ENCODE measurements around the gene SSBP3. TPM values are rescaled to one million over a fixed set of nuclear protein-coding genes. Genes with fewer than 3 reads are reported as not detected.

SSBP3 gene
- total RNA-seq, 1 donor = 11.7 TPM

DNA sequence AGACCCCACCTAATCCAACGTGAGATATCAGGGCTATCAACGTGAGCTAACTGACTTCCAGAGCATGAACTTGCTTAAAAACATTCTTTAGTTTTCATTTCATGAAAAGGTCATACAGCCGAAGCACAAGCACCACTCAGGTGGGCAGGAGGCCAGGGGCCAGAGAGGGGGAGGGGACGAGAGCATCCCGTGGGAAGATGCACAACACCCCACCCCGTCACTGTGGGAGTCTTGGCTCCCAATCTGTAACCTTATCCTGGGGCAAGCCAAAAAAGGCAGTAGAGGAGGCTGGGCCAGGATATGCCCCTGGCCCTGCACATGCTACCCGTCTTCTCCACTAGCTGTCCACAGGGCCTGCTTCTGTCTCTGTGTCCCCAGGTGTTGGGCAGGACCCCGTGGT, 31.4 kb downstream of the SSBP3 start:
- H3K4me3 ChIP-seq (ENCODE audit: low read depth, low read length) = no peak overlapping the region
- TF ChIP-seq CTCF (IDR thresholded peaks at IDR 0.05; ENCODE audit: insufficient read depth, low read length) = no peak

GRCh38 chr1:54372978-54373377, 33.2 kb downstream of the SSBP3 start:
- TF ChIP-seq CTCF (IDR thresholded peaks at IDR 0.05; ENCODE audit: insufficient read depth, low read length) = no peak
- no peak for DNase-seq (ENCODE audit: low read depth)
- no peak overlapping the region for H3K4me3 ChIP-seq (ENCODE audit: low read depth, low read length)

More for the DNA sequence above, 31.4 kb downstream of the SSBP3 start:
- DNase-seq (ENCODE audit: low read depth) = no peak

GRCh38 chr1:54371942-54372275, 34.3 kb downstream of the SSBP3 start:
- no peak overlapping the region for H3K4me3 ChIP-seq (ENCODE audit: low read depth, low read length)
- no peak for DNase-seq (ENCODE audit: low read depth)
- TF ChIP-seq CTCF (IDR thresholded peaks at IDR 0.05; ENCODE audit: insufficient read depth, low read length) = no peak

GRCh38 chr1:54371038-54371941, 34.9 kb downstream of the SSBP3 start:
- no peak overlapping the region for H3K4me3 ChIP-seq (ENCODE audit: low read depth, low read length)
- DNase-seq (ENCODE audit: low read depth) = no peak
- TF ChIP-seq CTCF (IDR thresholded peaks at IDR 0.05; ENCODE audit: insufficient read depth, low read length) = no peak

GRCh38 chr1:54370287-54370989, 35.8 kb downstream of the SSBP3 start:
- no peak overlapping the region for H3K4me3 ChIP-seq (ENCODE audit: low read depth, low read length)
- TF ChIP-seq CTCF (IDR thresholded peaks at IDR 0.05; ENCODE audit: insufficient read depth, low read length) = no peak
- DNase-seq (ENCODE audit: low read depth) = no peak

DNA sequence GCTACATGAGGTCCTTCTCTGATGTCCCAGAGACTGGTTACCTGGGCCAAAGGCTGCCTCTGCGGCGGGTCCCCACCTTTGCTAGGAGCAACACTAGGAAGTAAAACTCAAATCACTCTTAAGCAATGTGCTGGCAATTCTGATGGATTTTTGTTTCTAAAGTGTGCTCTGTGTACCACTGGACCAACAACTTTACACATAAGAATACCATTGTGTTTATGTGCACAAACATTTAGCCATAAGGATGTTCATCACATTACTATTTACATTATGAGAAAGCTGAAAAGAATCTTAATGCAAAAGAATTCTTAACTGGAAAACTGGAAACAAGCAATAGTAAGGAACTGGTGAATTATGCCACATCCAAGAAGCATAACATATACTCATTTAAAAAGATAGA, 38.6 kb downstream of the SSBP3 start:
- no peak overlapping the region for H3K4me3 ChIP-seq (ENCODE audit: low read depth, low read length)
- DNase-seq (ENCODE audit: low read depth) = no peak
- TF ChIP-seq CTCF (IDR thresholded peaks at IDR 0.05; ENCODE audit: insufficient read depth, low read length) = no peak
